B cell (primary cell): ENCODE results near the gene ST6GALNAC3.

Experiments
- EZH2 ChIP-seq: IDR thresholded peaks from 2 replicates; pipeline ENCODE4 v1.6.1; 2012; ENCODE audit warnings: borderline replicate concordance, low read depth, mild to moderate bottlenecking, moderate library complexity, low read length; ENCODE audit not compliant: insufficient read depth, poor library complexity, severe bottlenecking
- TF ChIP-seq, protein P1 (sequence below): fragments of 200-600 bp; IDR thresholded peaks from one replicate; pipeline ENCODE4 v1.8.0; 2022; ENCODE audit warnings: antibody characterized with exemption, mild to moderate bottlenecking

DNA sequence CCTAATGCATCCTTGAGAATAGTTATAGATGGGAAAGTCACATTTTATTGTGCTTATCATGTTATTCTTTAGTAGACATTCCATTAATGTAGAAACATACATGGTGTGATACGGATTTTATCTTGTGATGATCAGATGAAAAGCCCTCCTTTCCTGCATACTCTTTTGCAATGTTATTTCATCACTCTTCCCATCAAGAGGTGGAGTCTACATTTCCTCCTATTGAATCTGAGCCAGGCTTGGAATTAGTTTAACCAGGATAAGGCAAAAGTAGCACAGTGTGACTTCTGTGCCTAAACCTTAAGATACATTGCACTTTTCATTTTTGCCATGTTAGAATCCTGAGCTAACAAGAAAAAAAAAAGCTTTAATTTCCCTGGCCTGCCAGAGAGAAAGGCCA, 399.0 kb downstream of the ST6GALNAC3 start:
- TF ChIP-seq, protein P1, sequence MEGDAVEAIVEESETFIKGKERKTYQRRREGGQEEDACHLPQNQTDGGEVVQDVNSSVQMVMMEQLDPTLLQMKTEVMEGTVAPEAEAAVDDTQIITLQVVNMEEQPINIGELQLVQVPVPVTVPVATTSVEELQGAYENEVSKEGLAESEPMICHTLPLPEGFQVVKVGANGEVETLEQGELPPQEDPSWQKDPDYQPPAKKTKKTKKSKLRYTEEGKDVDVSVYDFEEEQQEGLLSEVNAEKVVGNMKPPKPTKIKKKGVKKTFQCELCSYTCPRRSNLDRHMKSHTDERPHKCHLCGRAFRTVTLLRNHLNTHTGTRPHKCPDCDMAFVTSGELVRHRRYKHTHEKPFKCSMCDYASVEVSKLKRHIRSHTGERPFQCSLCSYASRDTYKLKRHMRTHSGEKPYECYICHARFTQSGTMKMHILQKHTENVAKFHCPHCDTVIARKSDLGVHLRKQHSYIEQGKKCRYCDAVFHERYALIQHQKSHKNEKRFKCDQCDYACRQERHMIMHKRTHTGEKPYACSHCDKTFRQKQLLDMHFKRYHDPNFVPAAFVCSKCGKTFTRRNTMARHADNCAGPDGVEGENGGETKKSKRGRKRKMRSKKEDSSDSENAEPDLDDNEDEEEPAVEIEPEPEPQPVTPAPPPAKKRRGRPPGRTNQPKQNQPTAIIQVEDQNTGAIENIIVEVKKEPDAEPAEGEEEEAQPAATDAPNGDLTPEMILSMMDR = no peak
- no peak for TF ChIP-seq EZH2
